Inflammatory macrophage treated with lipopolysaccharide for 1 hour (primary cell): ENCODE data around the gene EFNB2.
A peak's percentile ranks its signal among the peaks of the same experiment; 100 is the strongest.

Experiments used
- DNase-seq, 2 donors: peaks; one replicate each; pipeline ENCODE4 v3.0.0-alpha.2; 2020 to 2022

The EFNB2 gene

GRCh38 chr13:106524108-106524507 is 11.4 kb downstream of the EFNB2 start:
- no peak for DNase-seq

DNA sequence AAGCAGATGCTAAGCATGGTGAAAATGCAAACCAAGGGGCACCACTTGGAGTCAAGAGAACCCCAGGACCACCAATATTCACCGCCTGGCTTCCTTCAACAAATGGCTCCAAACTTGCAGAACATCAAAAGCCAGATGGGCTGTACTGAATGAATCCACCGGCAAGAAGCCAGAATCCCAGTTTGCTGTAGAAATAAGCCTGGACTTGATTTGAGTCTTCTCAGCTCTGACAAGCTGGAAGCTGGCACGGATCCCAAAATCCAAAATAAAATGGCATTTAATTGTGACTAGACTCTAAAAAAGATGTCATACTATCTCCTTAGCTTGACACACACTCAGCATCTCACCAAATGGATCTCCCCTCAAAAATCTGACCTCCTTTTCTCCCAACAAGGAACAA is 11.9 kb downstream of the EFNB2 start:
- DNase-seq, result no peak

DNA sequence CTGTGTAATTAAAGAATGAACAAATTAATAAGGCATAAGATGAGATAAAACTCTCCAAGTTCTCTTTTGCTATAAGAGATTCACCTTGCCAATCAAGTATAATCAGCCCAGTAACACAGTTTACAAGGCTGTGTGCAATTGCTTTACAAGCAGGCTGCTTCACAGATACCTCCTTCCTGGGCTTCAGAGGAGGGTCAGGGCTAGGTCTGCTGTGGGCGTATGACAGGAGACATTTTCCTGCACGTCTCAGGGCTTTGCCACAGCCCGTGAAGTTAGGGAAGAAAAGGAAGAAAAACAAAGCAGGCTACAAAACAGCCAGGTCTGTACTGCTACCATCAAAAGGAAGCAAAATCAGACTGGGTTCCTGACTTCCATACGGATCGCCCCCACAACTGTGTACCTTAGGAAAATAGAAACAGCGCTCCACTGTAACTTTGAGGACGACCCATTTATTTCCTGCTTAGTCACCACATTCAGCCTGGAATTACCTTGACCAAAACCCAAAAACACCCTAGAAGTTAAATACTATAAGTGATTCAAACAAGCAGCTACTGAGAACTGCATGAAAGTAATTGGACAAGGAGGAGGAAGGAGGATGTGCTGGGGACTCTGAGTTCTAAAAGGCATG is 12.4 kb downstream of the EFNB2 start:
- no peak for DNase-seq

- DNase-seq, result no peak
Measured at GRCh38 chr13:106522112-106522705, 13.3 kb downstream of the EFNB2 start.

GRCh38 chr13:106521095-106521799 is 14.2 kb downstream of the EFNB2 start:
- no peak for DNase-seq

DNA sequence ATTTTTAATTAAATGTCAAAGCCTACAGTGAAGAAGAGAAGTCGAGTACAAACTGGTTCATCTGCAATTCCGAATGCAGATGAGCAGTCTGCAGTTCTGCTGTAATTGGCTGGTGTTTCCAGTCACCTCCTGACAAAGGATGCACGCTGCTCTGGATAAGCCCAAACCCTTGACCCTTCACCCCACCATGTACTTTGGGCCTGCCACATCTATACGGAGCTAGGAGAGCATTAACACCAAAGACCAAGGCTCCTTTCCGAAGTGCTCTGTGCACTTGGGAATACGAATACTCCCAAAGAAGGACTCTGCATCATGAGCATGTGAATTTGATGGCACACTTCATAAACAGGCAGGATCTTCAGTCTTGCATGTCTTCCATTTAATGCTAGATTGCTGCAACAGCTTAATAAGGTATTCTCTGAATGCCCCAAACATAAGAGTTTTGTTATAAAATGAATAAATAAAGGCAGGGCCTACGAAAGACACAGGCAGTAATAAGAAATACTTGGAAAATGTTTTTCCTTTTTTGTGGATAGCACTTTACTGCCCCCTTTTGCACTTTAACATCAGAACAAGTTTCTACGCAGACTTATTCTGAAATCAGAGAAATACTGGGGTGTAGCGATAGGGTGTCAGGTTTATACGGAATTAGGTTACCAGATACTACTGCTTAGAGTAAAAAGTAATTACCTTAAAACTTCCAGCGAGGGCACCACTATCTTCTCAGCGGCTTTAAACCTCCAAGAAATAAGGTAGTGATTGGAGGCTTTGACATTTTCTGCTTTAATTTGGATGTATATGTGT is 15.0 kb downstream of the EFNB2 start:
- no peak for DNase-seq

DNA sequence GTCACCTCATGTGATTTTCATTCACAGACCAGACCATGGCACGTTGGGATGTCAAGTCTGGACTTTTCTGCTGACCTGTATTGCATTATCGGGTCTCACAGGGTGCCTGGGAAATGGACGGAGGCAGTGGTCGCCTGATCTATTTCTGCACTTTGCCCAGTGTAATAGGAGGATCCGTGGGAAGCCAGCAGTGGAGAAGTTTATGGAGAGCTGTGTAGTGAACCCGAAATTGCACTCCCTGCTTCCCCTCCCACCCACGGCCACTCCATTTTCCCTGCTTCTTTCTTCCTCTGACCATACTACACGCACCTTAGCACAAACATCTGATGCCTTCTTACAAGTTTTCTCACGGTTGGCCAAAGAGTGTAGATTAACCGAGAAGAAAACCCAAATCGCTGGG is 16.9 kb downstream of the EFNB2 start:
- DNase-seq, result no peak

DNA sequence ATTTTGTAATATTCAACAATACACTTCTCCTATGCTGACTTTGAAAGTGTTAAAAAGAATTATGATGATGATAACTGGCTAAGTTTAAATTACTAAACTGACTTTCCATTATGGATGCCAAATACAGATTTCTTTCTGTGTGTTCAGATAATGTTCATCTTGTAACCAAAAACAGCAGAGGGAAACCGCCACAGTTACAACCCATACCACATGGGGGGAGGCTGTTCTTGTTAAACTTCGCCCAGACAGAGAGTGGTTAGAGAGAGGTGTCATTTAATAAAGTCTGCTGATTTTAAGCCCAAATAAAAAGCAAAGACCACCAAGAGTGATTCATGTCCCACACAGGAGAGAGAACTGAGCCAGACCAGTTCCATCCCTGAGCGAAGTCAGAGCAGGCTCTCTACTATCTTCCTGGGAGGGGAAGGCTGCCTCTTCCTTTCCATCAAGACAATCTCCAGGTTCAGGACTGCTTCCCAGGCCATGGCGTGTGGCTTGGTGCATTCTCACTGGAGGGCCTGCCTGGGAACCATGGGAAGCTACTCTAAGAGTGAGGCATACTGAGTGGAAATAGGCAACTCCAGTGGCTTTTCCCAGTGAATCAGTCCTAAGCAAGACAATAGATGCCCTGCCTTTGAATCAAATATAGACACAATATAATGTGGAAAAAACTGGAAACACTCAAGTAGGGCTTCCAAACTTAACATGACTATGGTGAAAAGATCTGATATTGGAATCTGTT is 18.2 kb downstream of the EFNB2 start:
- no peak for DNase-seq

GRCh38 chr13:106515635-106516254 is 19.7 kb downstream of the EFNB2 start:
- no peak for DNase-seq

DNA sequence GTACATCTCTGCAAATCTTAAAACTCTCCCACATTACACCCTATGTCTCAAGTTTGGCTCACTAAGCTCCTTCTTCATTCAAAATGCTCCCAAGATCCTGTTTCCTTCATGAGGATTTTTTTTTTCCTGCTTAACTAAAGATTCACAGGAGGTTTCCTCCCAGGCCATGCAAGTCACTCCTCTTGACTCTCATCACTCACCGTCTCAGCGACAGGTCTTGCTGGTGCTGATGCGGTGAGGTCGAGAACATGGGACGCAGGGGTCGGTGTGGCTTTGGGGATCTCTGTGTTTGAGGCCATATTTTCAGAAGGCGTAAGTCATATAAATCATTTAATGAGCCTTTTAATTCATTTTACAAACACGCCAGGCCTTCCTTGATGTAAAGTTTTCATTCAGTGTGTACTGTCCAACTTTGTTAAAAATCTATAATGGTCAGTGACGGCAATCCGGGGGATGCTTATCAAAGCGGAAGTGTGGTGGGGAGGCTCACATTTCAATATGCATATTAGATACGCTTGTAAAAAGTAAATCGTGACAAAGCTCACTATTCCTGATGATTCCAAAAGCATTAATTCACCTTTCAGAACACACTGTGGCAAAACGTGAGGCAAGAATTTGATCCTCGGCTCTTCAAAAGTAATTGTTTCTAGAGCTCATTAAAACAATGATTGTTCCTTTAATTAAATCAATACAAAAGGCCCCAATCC is 20.4 kb downstream of the EFNB2 start:
- no peak for DNase-seq

DNA sequence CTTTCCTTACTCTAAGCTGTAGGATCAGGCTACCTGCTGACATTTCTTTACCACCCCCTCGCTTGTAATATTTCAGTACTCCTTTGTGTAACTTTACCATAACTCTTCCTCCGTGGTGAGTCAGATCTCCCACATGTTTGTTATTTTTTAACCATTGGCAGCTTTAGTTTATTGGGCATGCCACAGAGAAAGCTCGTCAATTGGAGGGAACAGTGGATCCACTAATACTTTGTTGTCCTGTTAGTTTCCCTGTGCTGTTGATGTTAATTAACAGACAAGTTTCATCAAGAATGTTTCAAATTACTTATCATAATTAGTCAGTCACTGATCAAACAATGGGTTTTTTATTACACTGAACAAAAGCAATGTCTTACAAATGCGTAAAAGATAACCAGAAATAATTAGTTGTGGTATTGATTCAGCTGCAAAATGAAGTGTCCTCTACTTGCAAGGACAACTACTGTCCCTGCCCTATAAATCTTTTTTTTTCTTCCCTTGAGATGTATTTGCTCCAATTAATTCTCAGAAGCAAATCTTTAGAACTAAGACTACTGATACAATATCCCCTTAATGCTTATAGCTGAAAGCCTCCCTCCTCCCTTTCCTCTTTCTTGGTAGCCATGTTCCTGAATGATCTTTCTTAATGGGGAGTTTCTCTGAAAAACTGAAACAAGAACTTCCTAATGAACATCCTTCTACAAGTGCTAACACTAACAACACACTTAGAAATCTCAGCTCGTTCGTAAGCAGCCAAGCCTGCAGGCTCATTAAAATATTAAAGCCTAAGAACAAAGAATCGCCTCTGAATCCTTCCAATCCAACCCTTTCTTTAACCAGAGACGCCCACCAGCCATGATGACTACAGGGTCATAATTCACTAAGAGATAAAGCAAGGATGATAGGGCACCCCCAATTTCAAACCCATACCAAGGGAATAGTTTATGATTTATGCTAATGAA is 22.2 kb downstream of the EFNB2 start:
- no peak for DNase-seq

DNA sequence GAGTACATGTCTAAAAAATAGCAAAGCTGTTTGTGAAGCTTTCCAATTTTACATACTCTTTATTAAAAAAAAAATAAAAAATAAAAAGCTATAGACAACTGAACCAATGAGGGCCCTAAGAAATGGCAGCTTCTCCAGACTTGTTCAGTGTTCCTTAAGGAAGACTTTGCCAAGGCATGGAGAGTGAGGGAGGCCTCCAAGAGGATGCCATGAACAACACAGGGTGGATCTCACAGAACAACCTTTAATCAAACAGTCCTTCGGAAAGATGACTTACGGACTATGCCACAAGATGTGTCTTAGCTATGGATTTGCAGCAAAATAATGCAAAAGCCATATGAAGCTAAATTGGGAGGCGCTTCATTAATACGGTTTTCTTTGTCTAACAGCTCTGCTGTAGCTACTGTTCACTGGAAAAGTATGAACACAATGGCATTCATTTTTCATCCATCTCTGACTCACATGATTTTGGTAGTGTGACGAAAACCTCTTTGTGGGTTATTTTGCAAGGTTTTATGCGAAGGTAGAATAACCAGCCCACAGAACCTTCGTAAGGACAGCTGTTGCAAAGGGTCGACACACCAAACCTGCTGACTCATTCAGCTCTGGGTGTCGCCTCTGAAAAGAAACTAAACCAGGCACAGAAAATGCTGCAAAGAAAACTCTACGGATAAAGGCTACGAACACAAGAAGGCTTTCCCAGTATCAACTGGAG is 27.7 kb downstream of the EFNB2 start:
- DNase-seq, result peak; percentile 0 to 27

DNA sequence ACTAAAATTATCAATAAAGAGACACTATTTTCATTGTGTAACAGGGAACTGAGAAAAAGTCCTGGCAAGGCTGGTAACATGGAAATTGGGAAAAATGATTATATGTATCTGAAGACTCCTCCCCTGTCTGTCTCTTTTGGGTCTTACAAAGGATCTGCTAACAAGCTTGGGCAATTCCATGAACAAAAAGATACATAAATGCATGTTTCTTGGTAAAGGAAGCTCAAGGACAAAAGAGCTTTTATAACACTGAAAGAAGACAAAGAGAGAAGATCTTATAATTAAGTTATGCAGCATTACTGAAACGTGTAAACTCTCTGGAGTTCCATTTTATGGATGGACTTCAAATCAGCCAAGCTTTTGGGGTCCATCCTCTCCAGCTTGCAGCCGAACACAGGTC is 29.2 kb downstream of the EFNB2 start:
- no peak for DNase-seq

DNA sequence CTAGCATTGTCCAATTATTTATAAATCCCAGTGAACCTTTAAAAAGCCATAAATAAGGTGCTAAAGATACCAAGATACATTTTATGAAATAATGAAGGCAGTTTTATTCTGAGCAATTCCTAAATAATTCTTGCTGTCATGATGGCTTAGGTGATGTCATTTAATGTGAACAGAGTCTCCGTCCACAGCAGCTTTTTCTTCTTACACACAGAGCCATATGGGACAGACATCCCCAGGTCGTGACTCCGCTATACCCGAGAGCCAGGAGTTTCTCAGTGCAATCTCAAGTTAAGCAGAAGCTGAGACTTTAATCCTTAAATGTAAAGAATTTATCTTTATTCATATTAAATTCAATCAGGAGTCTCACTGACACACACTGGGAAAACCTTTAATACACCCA is 29.7 kb downstream of the EFNB2 start:
- no peak for DNase-seq

GRCh38 chr13:106505295-106505694 is 30.2 kb downstream of the EFNB2 start:
- DNase-seq, result no peak

DNA sequence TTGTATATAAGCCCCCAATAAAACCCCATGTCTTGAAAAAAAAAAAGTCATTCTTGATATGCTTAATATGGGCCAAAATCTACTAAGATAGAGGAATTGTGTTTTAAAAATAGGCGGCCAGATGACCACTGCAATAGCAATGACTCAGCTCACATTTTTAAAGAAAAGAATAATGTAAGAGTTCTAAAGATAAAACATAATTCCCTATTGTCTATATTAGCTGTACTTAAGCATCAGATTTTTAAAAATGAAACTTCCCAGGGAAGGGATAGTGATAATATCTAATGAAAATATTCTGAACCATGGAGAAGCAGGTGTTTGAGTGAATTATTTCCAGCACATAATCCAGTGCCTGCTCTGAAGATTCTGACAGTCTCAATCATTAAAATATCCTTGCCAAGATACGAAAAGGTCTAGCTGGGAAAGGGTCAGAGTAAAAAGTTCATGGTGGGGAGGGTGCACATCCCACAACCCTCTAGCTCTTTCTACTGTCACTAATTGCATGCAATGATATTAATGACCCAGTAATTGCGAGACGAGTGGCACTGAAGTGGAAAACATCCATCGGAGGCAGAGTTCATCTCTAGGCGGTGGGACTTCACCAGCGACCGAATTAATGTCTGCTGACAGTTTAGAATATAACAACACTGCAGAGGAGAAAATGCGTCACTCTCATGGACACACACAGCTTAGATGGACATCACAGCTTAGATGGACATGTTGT is 31.6 kb downstream of the EFNB2 start:
- DNase-seq, result no peak

GRCh38 chr13:106503272-106503671 is 32.2 kb downstream of the EFNB2 start:
- no peak for DNase-seq

- DNase-seq, result no peak
Measured at GRCh38 chr13:106500445-106500844, 35.0 kb downstream of the EFNB2 start.

GRCh38 chr13:106499896-106500295 is 35.6 kb downstream of the EFNB2 start:
- DNase-seq, result no peak
